Naive thymus-derived CD8-positive, alpha-beta T cell (primary cell): ENCODE results near the gene SH3BGR. TPM values are rescaled to one million over a fixed set of nuclear protein-coding genes. Genes with fewer than 3 reads are reported as not detected.

Source experiments
- microRNA-seq: library from miRNA; unstranded; fragments of <30 nt; microRNA quantifications from one replicate; pipeline ENCODE4 v1.2.0, GENCODE V29; 2022; ENCODE audit warnings: borderline microRNAs expressed
- polyA plus RNA-seq, 3 donors: library from polyadenylated mRNA; unstranded; fragments of 300-500 nt; fragmentation: Illumina TruSeq; gene quantifications; one replicate each; pipeline ENCODE4 v1.2.3, GENCODE V29; 2021
- total RNA-seq, 8 experiments: library from RNA in 2 of 8; stranded (reverse) in 2 of 8; gene quantifications; one replicate each; pipeline ENCODE4 v1.2.3 and lab custom pipeline; 2021 to 2026

The SH3BGR gene
- total and polyA plus RNA-seq, 5 experiments from 2014 or later = 2.1 to 5.7 (median 3.5) TPM

Small RNA genes within 50 kb of the gene (microRNA-seq; reads per million reads assigned to microRNA genes)
- gene MIR6508 = not detected

Other genes with a start within 250 kb of the SH3BGR start
- gene BRWD1, start 138.3 kb upstream of the SH3BGR start, total RNA-seq = 100 to 1,000 TPM; 116 to 121 TPM
- 10 to 100 TPM; 26.3 to 42.6 (median 36.2) TPM for gene BRWD1, start 138.3 kb upstream of the SH3BGR start, polyA plus RNA-seq
- gene HMGN1, start 102.9 kb upstream of the SH3BGR start, total RNA-seq = 100 to 1,000 TPM; 252 to 263 TPM
- gene HMGN1, start 102.9 kb upstream of the SH3BGR start, polyA plus RNA-seq = 100 to 1,000 TPM; 248 to 285 (median 249) TPM
- under 1 TPM; 0.23 to 0.77 TPM for gene LCA5L, start 6.2 kb upstream of the SH3BGR start, total RNA-seq
- gene LCA5L, start 6.2 kb upstream of the SH3BGR start, polyA plus RNA-seq = under 1 TPM in 1 of 3 donors, not detected in 2; 0.95 TPM
- not detected for gene B3GALT5, start 161.0 kb downstream of the SH3BGR start, total RNA-seq
- not detected for gene B3GALT5, start 161.0 kb downstream of the SH3BGR start, polyA plus RNA-seq